Activated B cell treated with CpG ODN at 0.5 μM for 24 hours (primary cell): Measurements from ENCODE around the gene BAZ2A. TPM values are rescaled to one million over a fixed set of nuclear protein-coding genes. Genes with fewer than 3 reads are reported as not detected.
A peak's percentile ranks its signal among the peaks of the same experiment; 100 is the strongest.

Experiments
- ATAC-seq: fragments of 200-7000 bp; cut with Tn5 transposase; one replicate; pipeline ENCODE4 v1.10.0; 2021; ENCODE audit warnings: low read depth, mild to moderate bottlenecking, moderate library complexity
- CTCF ChIA-PET: fragments of 350-600 bp; sonication (Branson Sonifier 250); formaldehyde crosslinking; loops from one replicate; lab custom pipeline; 2021; ENCODE audit warnings: antibody characterized with exemption; lab: Charles Lee
- POLR2A ChIA-PET: fragments of 350-600 bp; sonication (Branson Sonifier 250); formaldehyde crosslinking; loops from one replicate; lab custom pipeline; 2021; ENCODE audit warnings: antibody characterized with exemption; lab: Charles Lee
- DNase-seq: peaks from one replicate; pipeline ENCODE4 v3.0.0; 2022
- H3K27ac Mint-ChIP-seq: one replicate; pipeline ENCODE4 v1.8.0; 2020; ENCODE audit warnings: mixed read lengths
- H3K27me3 Mint-ChIP-seq: one replicate; pipeline ENCODE4 v1.8.0; 2021; ENCODE audit warnings: mixed read lengths
- H3K36me3 Mint-ChIP-seq: one replicate; pipeline ENCODE4 v1.8.0; 2021; ENCODE audit warnings: low read depth, mixed read lengths
- H3K4me1 Mint-ChIP-seq: one replicate; pipeline ENCODE4 v1.8.0; 2021; ENCODE audit warnings: mixed read lengths
- H3K4me3 Mint-ChIP-seq: one replicate; pipeline ENCODE4 v1.8.0; 2020; ENCODE audit warnings: mild to moderate bottlenecking, mixed read lengths
- H3K9me3 Mint-ChIP-seq: one replicate; pipeline ENCODE4 v1.8.0; 2020; ENCODE audit warnings: mixed read lengths
- CTCF ChIP-seq: fragments of 200-600 bp; IDR thresholded peaks from one replicate; pipeline ENCODE4 v1.8.0; 2022; ENCODE audit warnings: antibody characterized with exemption, mild to moderate bottlenecking
- intact Hi-C: fragments of 100-400 bp; cut with micrococcal nuclease; formaldehyde crosslinking; loops from one replicate; pipeline ENCODE4 v1.15.1; 2024
- total RNA-seq: library from RNA; stranded (reverse); gene quantifications from 2 replicates; pipeline ENCODE4 v1.2.3, GENCODE V29; 2022

The BAZ2A gene
- total RNA-seq, 1 donor from 2014 or later, result 192 TPM

GRCh38 chr12:56632701-56633467 is 2.8 kb upstream of the BAZ2A start:
- intact Hi-C loops, result loop anchor here (1.0 to 10.0 kb wide), 5 partner anchors 13 to 612 kb away; partner anchors contain the start of genes APOF, IL23A, PAN2 and STAT2
- TF ChIP-seq CTCF, result no peak
- CTCF ChIA-PET, result no interaction called here
- H3K4me1 Mint-ChIP-seq, result peaks cover 85% of the 10 kb centered on the region
- peaks cover 27% of the 10 kb centered on the region for H3K36me3 Mint-ChIP-seq
- POLR2A ChIA-PET, result interaction anchor here (0.5 to 6.1 kb wide), 4 partner anchors 13 to 626 kb away, joined by 5 to 93 read pairs (median 74); partner anchors contain the start of genes ATP5F1B, NACA and PTGES3
- no peaks in the 10 kb centered on the region for H3K27me3 Mint-ChIP-seq
- ATAC-seq (no peak), DNase-seq (no peak)
- peak overlapping the region; percentile 96 for H3K4me3 Mint-ChIP-seq
- no peaks in the 10 kb centered on the region for H3K9me3 Mint-ChIP-seq
- H3K27ac Mint-ChIP-seq, result peak overlapping the region; percentile 85

DNA sequence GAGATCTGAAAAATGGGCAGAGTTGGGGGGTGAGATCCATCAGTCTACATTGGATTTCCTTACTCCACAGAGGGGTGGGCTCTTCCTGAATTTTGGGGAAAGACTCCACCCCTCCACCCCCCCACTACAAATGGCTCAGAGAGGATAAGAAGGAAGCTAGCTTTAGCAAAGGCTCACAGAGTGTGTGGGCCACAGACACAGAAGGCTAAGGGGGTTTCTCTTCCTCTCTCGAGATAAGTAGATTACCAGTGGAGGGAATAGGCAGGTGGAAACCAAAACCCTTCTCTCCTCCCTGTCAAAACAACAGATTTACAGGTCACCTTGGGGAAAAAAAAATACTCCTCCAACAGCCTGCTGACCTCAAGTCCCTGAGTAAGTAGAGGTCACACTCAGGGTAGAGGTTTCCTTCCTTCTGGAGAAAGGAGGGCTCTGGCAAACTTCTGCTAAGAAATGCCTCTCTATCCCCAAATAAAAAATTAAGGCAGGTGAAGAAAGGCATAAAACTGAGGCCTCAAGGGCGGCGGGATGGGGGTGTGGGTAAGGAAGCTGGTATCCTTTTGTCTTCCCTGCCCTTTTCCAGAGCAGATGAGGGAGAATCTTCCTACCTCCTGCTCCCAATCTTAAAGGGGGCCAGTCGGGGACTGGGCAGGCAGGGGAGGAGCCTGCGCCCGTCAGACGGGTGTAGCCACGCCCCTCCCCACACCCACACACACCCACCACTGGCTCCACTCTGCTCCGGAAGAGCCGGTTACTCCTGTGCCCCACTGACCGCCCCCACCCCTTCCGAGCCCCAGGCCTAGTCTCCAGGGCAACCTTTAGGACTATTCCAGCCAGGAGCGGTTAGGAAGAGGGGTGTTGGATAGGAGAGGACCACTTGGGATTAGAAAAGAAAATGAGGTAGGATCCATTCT is 1.9 kb upstream of the BAZ2A start:
- H3K27me3 Mint-ChIP-seq, result no peaks in the 10 kb centered on the region
- H3K4me1 Mint-ChIP-seq, result peaks cover 83% of the 10 kb centered on the region
- H3K36me3 Mint-ChIP-seq, result peaks cover 20% of the 10 kb centered on the region
- ChIA-PET CTCF (no interaction called here), POLR2A (interaction anchor here (0.5 to 4.5 kb wide), 6 partner anchors 8 to 625 kb away, joined by 3 to 70 read pairs (median 6); partner anchors contain the start of genes ATP5F1B and PTGES3)
- DNase-seq, result peak; percentile 64
- H3K27ac Mint-ChIP-seq, result peak overlapping the region; percentile 85
- peak overlapping the region; percentile 96 for H3K4me3 Mint-ChIP-seq
- no peaks in the 10 kb centered on the region for H3K9me3 Mint-ChIP-seq
- intact Hi-C loops, result loop anchor here (1.0 to 10.0 kb wide), 5 partner anchors 14 to 613 kb away; partner anchors contain the start of genes APOF, IL23A, PAN2 and STAT2
- TF ChIP-seq CTCF, result no peak
- ATAC-seq, result peak; percentile 21

GRCh38 chr12:56629459-56630179 is 507 bp downstream of the BAZ2A start:
- no peaks in the 10 kb centered on the region for H3K27me3 Mint-ChIP-seq
- peak overlapping the region; percentile 96 for H3K4me3 Mint-ChIP-seq
- ATAC-seq, result peak; percentile 12
- intact Hi-C loops, result loop anchor here (1.0 to 10.0 kb wide), 8 partner anchors 30 to 615 kb away; partner anchors contain the start of genes APOF, IL23A, NACA and PAN2
- peaks cover 79% of the 10 kb centered on the region for H3K4me1 Mint-ChIP-seq
- H3K9me3 Mint-ChIP-seq, result no peaks in the 10 kb centered on the region
- DNase-seq, result peak; percentile 46
- ChIA-PET CTCF (interaction anchor here (0.6 to 1.4 kb wide), 3 partner anchors 50 to 58 kb away, joined by 3 to 11 read pairs (median 3); partner anchors contain the start of gene PTGES3), POLR2A (interaction anchor here (0.6 to 4.5 kb wide), 22 partner anchors 6 to 654 kb away, joined by 3 to 70 read pairs (median 6); partner anchors contain the start of genes ATP5F1B, NACA, PAN2 and PTGES3)
- no peak for TF ChIP-seq CTCF
- H3K36me3 Mint-ChIP-seq, result peaks cover 31% of the 10 kb centered on the region
- H3K27ac Mint-ChIP-seq, result peak overlapping the region; percentile 88

GRCh38 chr12:56628671-56629458 is 1.3 kb downstream of the BAZ2A start:
- ChIA-PET CTCF (interaction anchor here (0.6 to 7.9 kb wide), 7 partner anchors 7 to 440 kb away, joined by 3 to 55 read pairs (median 3); partner anchors contain the start of genes ATP5F1B and PTGES3), POLR2A (interaction anchor here (0.6 to 4.5 kb wide), 23 partner anchors 7 to 655 kb away, joined by 3 to 70 read pairs (median 6); partner anchors contain the start of genes ATP5F1B, NACA, PAN2 and PTGES3)
- Mint-ChIP-seq H3K9me3 (no peaks in the 10 kb centered on the region), H3K27ac (peak overlapping the region; percentile 88), H3K4me3 (peak overlapping the region; percentile 96), H3K27me3 (no peaks in the 10 kb centered on the region), H3K36me3 (peaks cover 36% of the 10 kb centered on the region), H3K4me1 (peaks cover 79% of the 10 kb centered on the region)
- DNase-seq, result peak; percentile 46
- ATAC-seq, result peak; percentile 12
- intact Hi-C loops, result loop anchor here (1.0 to 5.0 kb wide), 3 partner anchors 7 to 96 kb away; partner anchors contain the start of gene NACA
- no peak for TF ChIP-seq CTCF
